ENCODE data around the gene UBE2E3.

GRCh38 chr2:181112916-181113315 lies 132.5 kb downstream of the UBE2E3 start:
- no peak for TF ChIP-seq EZH2 (IDR thresholded peaks at IDR 0.05)
- no peak for TF ChIP-seq POLR2AphosphoS5 (IDR thresholded peaks at IDR 0.05; ENCODE audit: borderline replicate concordance, low read depth, low read length)
- TF ChIP-seq FOXP2 (optimal IDR thresholded peaks at IDR 0.05; ENCODE audit: control extremely low read depth, extremely low read length, insufficient read depth) = no peak
